ELR (cell line): Measurements from ENCODE around the gene BCLAF1.
"Not testable (repeated sequence)": the region's sequence is repeated elsewhere in the genome, so short reads cannot be mapped to it uniquely, and the experiment has no call there.

ENCODE experiments used
- DNase-seq: peaks from one replicate; pipeline ENCODE4 v3.0.0-alpha.2; 2015; ENCODE audit warnings: low read depth

Gene BCLAF1

GRCh38 chr6:136249811-136250685 lies 39.6 kb downstream of the BCLAF1 start, which contains the start of gene MTFR2:
TSS of gene MTFR2 (minus strand) at chr6:136250311. CDS start at chr6:136249099, 1,212 bp downstream.
- peak; percentile 100 for DNase-seq

- DNase-seq = peak; percentile 61
These were observed 40.3 kb downstream of the BCLAF1 start for GRCh38 chr6:136249336-136249735.

DNA sequence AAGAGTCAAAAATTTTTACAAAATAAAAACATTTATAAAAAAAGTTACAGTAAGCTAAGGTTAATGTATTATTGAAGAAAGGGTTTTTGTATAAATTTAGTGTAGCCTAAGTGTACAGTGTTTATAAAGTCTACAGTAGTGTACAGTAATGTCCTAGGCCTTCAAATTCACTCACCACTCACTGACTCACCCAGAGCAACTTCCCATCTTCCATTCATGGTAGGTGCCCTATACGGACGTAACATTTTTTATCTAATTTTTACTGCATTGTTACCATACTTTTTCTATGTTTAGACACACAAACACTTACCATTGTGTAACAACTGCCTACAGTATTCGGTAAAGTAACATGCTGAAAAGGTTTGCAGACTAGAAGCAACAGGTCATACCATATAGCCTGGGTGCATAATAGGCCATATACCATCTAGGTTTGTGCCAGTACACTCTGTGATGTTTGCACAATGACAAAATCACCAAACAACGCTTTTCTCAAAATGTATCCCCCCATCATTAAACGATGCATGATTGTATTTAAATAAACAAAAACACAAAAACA lies 45.5 kb downstream of the BCLAF1 start:
- DNase-seq = peak; percentile 70

DNA sequence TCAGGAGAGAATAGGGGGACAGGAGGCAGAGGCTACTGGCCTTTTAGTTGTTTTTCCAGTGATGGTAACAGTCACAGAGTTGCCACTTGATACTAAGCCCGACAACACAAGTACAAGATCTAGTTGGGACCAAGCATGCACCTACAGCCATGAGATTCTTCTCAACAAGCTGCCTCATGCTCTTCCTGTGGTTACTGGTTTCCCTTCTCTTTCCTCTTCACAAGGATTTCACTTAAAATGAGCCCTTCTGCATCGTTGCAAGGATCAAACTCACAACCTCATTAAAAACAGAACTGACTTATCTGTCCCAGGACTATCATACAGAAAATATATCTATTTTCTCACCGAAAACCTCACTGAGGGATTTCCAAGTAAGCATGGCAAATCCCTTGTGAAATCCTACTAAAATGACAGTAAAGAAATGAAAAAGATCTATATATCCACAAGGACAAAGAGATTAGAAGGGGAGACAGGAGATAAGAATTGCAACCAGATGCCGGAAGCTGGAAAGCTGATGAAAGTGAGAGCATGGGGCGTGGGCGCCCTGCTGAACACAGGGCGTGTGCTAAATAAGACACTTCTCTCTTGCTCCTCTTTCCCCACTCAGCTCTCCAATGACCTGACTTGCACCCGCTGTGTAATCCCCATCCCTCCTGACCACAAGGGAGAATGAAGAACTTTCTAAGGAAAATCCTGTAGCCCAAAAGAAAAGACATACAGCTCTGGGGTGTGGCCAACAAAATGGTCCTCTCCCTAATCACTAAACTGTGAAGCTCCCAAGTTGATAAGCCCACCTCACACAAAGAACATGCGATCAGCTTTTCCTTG lies 53.0 kb downstream of the BCLAF1 start:
- no peak for DNase-seq

- DNase-seq = peak; percentile 56
These were observed 54.4 kb downstream of the BCLAF1 start for GRCh38 chr6:136235233-136235564.

GRCh38 chr6:136232701-136233100 lies 56.9 kb downstream of the BCLAF1 start:
- no peak for DNase-seq

- DNase-seq = no peak
These were observed 59.3 kb downstream of the BCLAF1 start for GRCh38 chr6:136230219-136230853.

DNA sequence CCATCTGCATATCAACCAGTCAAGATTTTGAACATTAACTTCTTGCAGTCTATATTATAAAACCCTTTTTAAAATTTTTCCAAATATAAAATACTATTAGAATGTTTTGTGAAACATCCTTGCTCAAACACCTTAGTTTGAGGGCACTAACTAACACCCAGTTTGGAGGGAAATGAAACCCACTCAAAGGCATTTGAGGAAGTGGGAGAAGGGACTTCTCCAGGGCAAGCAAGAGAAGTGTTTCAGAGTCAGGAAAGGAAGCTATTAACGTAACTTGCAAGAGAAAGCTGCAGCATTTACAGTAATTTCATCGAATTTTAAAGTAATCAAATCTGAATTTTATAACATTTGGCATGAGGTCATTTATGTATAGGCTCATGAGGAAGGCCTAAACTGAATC lies 60.8 kb downstream of the BCLAF1 start:
- no peak for DNase-seq

DNA sequence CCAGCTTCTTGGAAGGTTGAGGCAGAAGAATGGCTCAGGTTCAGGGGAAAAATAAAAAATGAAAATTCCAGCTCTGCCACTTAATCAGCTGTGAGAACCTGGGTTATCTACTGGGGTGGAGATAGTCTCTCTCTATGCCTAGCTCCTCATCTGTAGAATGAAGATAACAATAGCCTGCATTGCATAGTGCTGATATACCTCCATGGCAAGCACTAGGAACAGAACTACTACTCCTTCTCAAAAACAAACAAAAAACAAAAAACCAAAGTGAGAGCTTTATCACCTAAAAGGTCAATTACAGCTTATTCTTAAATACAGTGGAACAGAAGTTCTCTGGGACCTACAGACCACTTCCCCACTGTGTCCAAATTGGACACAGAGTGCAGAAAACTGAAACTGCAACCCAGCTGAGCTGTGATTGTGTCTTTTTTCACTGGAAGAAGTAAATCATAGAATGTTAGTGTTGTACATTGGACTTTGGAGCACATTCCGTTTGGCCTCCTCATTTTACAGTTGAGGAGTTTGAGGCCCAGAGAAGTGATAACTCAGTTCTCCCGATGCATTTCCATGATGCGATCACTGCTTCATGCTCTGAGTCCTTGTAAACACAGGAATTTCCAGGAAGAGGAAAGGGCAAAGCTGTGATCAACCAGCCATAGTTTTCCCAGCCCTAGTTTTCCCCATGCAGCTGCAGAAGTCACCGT lies 62.8 kb downstream of the BCLAF1 start:
- DNase-seq = no peak

- DNase-seq = peak; percentile 73
These were observed 63.5 kb downstream of the BCLAF1 start for GRCh38 chr6:136226027-136226673.

DNA sequence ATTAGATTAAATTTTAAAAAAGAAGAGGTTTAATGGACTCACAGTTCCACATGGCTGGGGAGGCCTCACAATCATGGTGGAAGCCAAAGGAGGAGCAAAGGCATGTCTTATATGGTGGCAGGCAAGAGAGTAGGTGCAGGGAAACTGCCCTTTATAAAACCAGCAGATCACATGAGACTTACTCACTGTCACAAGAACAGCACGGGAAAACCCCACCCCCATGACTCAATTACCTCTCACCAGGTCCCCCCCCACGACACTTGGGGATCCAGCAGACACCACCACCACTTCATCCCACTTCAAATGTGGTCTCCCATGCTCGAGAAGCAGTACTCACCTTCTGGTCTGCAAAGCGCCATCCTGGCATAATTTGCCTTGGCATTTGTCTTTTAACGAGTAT lies 64.2 kb downstream of the BCLAF1 start:
- peak; percentile 70 for DNase-seq

- DNase-seq = not testable (repeated sequence)
These were observed 64.7 kb downstream of the BCLAF1 start for GRCh38 chr6:136224974-136225373.

DNA sequence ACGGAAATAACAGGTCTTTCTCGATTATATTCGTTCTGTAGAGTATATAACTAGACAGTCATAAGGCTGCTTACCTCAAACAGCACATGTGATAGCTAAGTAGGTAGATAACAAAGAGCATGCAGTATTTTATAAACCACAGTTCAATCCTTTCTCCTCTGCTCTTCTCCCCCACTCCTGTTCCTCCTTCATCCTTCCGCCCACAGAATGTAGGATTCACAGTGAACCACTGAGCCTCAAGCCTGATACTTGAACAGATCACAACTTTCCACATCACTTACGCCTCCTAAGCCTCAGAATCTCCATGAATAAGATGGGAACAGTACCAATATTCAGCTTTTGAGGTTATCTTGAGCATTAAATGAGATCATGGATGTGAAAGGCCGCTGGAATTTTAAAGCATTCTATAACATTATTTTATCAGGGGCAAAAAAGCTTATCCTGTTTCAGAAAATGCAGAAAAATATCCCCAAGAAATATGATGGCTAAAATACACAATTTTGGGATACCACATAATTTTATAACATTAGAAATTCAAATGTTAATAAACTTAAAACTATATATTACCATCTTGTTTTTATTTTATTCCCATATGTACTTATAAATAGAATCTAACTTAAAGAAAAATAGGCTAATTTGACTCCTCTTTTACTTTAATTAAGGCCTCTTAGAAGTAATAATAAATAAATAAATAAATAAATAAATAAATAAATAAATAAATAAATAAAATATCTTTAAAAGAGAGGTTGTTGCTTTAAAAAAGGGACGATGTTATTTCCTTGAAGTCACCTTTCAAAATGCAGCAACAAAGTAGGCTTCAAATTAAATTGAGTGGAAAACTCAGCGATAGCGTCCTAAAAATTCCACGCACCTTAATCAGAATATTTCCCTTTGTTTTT lies 72.9 kb downstream of the BCLAF1 start:
- DNase-seq = no peak

DNA sequence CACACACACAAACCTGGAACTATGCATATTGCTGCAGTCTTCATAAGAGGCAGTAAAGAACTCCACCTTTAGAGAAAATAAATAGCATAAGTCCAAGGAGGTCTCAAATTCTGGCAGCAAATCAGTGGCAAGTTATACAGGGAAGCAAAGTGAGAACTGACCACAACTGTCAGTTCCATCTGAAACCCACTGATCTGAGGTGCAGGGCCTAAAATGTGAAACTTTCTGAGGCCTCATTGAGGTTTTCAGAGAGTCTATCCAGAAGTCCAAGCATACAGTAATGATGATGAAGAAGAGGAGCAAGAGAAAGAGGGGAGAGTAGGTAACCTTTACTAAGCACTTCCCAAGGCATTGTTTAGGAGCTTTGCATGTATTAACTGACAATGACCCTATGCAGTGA lies 75.8 kb downstream of the BCLAF1 start:
- no peak for DNase-seq

DNA sequence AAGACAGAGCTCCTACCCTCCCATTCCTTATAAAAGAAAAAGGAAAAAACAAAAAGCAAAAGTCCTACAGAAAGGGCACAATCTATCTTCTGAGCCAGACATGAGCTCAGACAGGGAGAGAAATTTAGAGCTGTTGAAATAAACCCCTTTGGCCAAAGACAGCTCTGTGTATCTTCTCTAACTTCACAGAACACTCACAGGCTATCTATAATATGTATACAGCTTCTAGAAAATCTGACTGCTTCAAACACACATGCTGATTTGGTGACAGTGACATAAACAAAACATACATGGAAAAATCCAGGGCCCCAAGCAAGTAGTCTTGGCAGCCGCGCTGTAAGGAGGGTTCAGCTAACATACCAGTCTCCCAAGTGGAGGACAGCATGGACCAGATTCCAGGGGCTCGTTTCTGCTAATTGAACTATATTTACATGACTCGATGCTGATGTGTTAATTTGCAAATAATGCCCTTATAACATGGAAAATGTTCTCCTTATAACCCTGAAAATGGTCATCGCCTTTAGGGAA lies 76.6 kb downstream of the BCLAF1 start:
- DNase-seq = no peak

- no peak for DNase-seq
These were observed 77.0 kb downstream of the BCLAF1 start for GRCh38 chr6:136212608-136213007.

- DNase-seq = no peak
These were observed 79.1 kb downstream of the BCLAF1 start for GRCh38 chr6:136210398-136211165.

DNA sequence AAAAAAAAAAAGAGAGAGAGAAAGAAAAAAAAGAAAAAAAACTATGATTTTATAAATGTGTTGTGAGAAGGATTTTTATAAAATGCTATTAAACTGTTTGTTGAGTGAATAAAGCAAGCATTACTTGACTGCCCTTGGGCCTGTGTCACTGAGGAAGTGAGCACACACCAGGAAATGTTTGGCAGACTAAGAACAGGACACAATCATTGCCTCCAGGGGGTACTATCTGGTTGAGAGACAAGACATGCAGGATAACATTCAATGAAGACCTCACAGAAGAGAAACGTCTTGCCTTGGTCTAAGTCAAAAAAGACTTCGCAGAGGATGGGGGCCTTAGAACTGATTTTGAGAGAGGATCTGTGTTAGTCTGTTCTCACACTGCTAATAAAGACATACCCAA lies 80.2 kb downstream of the BCLAF1 start:
- DNase-seq = no peak

DNA sequence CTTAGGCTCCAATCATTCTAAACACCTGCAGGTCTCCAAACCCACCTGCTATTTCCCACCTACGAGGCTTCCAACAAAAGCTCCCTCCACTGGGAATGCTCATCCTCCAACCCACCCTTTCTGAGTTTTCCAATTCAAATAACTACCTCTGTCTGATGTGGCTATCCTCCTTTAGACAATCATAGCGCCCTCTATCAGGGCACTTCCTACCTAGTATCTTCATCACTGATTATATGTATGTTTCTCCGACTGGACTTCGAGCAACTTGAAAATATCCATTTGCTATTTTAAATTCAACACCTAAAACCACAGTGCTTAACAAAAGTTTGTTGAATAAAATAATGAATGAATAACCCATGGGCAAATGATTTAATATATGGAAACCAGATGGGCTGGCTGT lies 80.9 kb downstream of the BCLAF1 start:
- no peak for DNase-seq
